B cell (primary cell): ENCODE data around the gene CDH16. TPM values are rescaled to one million over a fixed set of nuclear protein-coding genes. Genes with fewer than 3 reads are reported as not detected.
"Not testable (repeated sequence)": the region's sequence is repeated elsewhere in the genome, so short reads cannot be mapped to it uniquely, and the experiment has no call there.

Experiments used
- ATAC-seq: fragments of 200-7000 bp; cut with Tn5 transposase; one replicate; pipeline ENCODE4 v1.10.0; 2021; ENCODE audit warnings: low read depth, mild to moderate bottlenecking, moderate number of reproducible peaks, moderate library complexity
- CTCF ChIA-PET: fragments of 350-600 bp; sonication (Branson Sonifier 250); formaldehyde crosslinking; loops from one replicate; lab custom pipeline; 2021; ENCODE audit warnings: antibody characterized with exemption, inconsistent platforms; lab: Charles Lee
- POLR2A ChIA-PET: fragments of 350-600 bp; sonication (Branson Sonifier 250); formaldehyde crosslinking; loops from one replicate; lab custom pipeline; 2021; ENCODE audit warnings: antibody characterized with exemption; lab: Charles Lee
- DNase-seq: peaks from one replicate; pipeline ENCODE4 v3.0.0; 2013
- H2AFZ ChIP-seq: 2 replicates; pipeline ENCODE4 v1.6.1; 2012; ENCODE audit warnings: mild to moderate bottlenecking, low read depth, low read length; ENCODE audit not compliant: insufficient read depth, poor library complexity, severe bottlenecking
- H3K27ac ChIP-seq, 2 donors: 1 replicate in 1 of 2; 2 replicates in 1 of 2; pipeline ENCODE4 v1.5.1; 2012 to 2013; ENCODE audit warnings: low read length in 2 of 2, mild to moderate bottlenecking in 2 of 2, moderate library complexity in 1 of 2
- H3K27me3 ChIP-seq, 4 experiments: fragments of 200-600 bp in 1 of 4; sonication (generic) in 1 of 4; replicated peaks in 1 of 4; 1 replicate in 2 of 4; 2 replicates in 2 of 4; pipeline versions ENCODE4 v1.6.1 to v1.7.0; 2013 to 2016; ENCODE audit warnings: low read length in 3 of 4, mild to moderate bottlenecking in 2 of 4, mixed read lengths in 1 of 4, moderate library complexity in 1 of 4; ENCODE audit not compliant: insufficient read depth in 4 of 4, control insufficient read depth in 3 of 4; ENCODE audit errors: control extremely low read depth in 1 of 4
- H3K36me3 ChIP-seq, 2 experiments: replicated peaks in 1 of 2; 1 replicate in 1 of 2; 2 replicates in 1 of 2; pipeline versions ENCODE4 v1.6.1 to v1.7.1; 2013; ENCODE audit warnings: low read length in 1 of 2; ENCODE audit not compliant: insufficient read depth in 2 of 2, control insufficient read depth in 1 of 2; ENCODE audit errors: control extremely low read depth in 1 of 2, extremely low read depth in 1 of 2
- H3K4me1 ChIP-seq, 2 donors: fragments of 200-600 bp in 1 of 2; sonication (generic) in 1 of 2; 1 replicate in 1 of 2; 2 replicates in 1 of 2; pipeline versions ENCODE4 v1.5.1 to v1.6.1; 2013 to 2017; ENCODE audit warnings: low read length in 2 of 2; ENCODE audit not compliant: control insufficient read depth in 2 of 2, insufficient read depth in 2 of 2
- H3K4me2 ChIP-seq: replicated peaks from 2 replicates; pipeline ENCODE3; 2012; ENCODE audit warnings: mild to moderate bottlenecking, low read depth, low read length; ENCODE audit not compliant: poor library complexity, severe bottlenecking
- H3K4me3 ChIP-seq, 5 experiments: fragments of 200-600 bp in 1 of 5; sonication (generic) in 1 of 5; 1 replicate in 3 of 5; 2 replicates in 2 of 5; pipeline versions ENCODE4 v1.5.1 to v1.7.0; 2011 to 2016; ENCODE audit warnings: low read length in 4 of 5, mild to moderate bottlenecking in 4 of 5, low read depth in 2 of 5, control low read depth in 1 of 5, moderate library complexity in 1 of 5; ENCODE audit not compliant: insufficient read depth in 1 of 5; ENCODE audit errors: control extremely low read depth in 1 of 5, extremely low read depth in 1 of 5
- H3K79me2 ChIP-seq: fragments of 200-600 bp; sonication (generic); one replicate; pipeline ENCODE4 v1.6.0; 2016; ENCODE audit warnings: low read length; ENCODE audit not compliant: control insufficient read depth, insufficient read depth
- H3K9ac ChIP-seq: fragments of 200-600 bp; sonication (generic); 2 replicates; pipeline ENCODE4 v1.6.1; 2017; ENCODE audit warnings: mild to moderate bottlenecking, low read length, moderate library complexity
- H3K9me3 ChIP-seq, 3 donors: one replicate each; pipeline versions ENCODE4 v1.6.1 to v1.7.1; 2013; ENCODE audit warnings: low read length in 2 of 3; ENCODE audit not compliant: control insufficient read depth in 2 of 3, insufficient read depth in 1 of 3; ENCODE audit errors: control extremely low read depth in 1 of 3
- H4K20me1 ChIP-seq: 2 replicates; pipeline ENCODE4 v1.6.0; 2012; ENCODE audit warnings: mild to moderate bottlenecking, low read length; ENCODE audit not compliant: insufficient read depth, control insufficient read depth, poor library complexity, severe bottlenecking
- H3K27ac Mint-ChIP-seq: one replicate; pipeline ENCODE4 v1.8.0; 2021; ENCODE audit warnings: mixed read lengths
- H3K27me3 Mint-ChIP-seq: one replicate; pipeline ENCODE4 v1.8.0; 2021; ENCODE audit warnings: mixed read lengths
- H3K4me1 Mint-ChIP-seq: one replicate; pipeline ENCODE4 v1.8.0; 2021; ENCODE audit warnings: mixed read lengths
- H3K4me3 Mint-ChIP-seq: one replicate; pipeline ENCODE4 v1.8.0; 2021; ENCODE audit warnings: mixed read lengths
- H3K9me3 Mint-ChIP-seq: one replicate; pipeline ENCODE4 v1.8.0; 2022; ENCODE audit warnings: mixed read lengths; ENCODE audit not compliant: insufficient read depth
- CTCF ChIP-seq: fragments of 200-600 bp; IDR thresholded peaks from one replicate; pipeline ENCODE4 v1.8.0; 2022; ENCODE audit warnings: antibody characterized with exemption, mild to moderate bottlenecking
- EZH2 ChIP-seq: IDR thresholded peaks from 2 replicates; pipeline ENCODE4 v1.6.1; 2012; ENCODE audit warnings: borderline replicate concordance, low read depth, mild to moderate bottlenecking, moderate library complexity, low read length; ENCODE audit not compliant: insufficient read depth, poor library complexity, severe bottlenecking
- WGBS: methylation state at CpG from one replicate; pipeline ENCODE4 v1.1.5; 2013; ENCODE audit warnings: missing lambda C conversion rate; ENCODE audit not compliant: insufficient coverage; 5-methylcytosine and 5-hydroxymethylcytosine counted together
- intact Hi-C: fragments of 100-400 bp; cut with micrococcal nuclease; formaldehyde crosslinking; loops from one replicate; pipeline ENCODE4 v1.10.0; 2022
- polyA plus RNA-seq: library from polyadenylated mRNA; depleted of rRNA; stranded (reverse); fragments of >200 nt; gene quantifications from 2 replicates; pipeline ENCODE4 v1.2.3, GENCODE V29; 2012
- total RNA-seq, 2 donors: library from RNA; stranded (reverse); fragments of 120-200 nt in 1 of 2; gene quantifications; 1 replicate in 1 of 2; 2 replicates in 1 of 2; pipeline versions ENCODE4 v1.2.3 to v1.2.4, GENCODE V29; 2013 to 2022

The CDH16 gene
- total and polyA plus RNA-seq, 2 donors (not counting 1 experiment from before 2014, with no cell fraction given), result not detected

GRCh38 chr16:66935314-66936011 is 16.8 kb upstream of the CDH16 start, which contains the start of gene CES2:
CES2 (plus strand) TSS chr16:66935516; CDS start chr16:66935636, 120 bp downstream.
- peaks cover 14% of the 10 kb centered on the region for H4K20me1 ChIP-seq
- peak within 1 kb of the TSS; percentile 96 for H2AFZ ChIP-seq
- peaks cover 26% of the 10 kb centered on the region for H3K79me2 ChIP-seq
- ChIA-PET POLR2A (no interaction called here), CTCF (no interaction called here)
- H3K4me3 ChIP-seq, result peak within 1 kb of the TSS; percentile 28 to 92 (median 90)
- peak within 1 kb of the TSS; percentile 99 for H3K4me3 Mint-ChIP-seq
- ATAC-seq (no peak), DNase-seq (no peak)
- H3K4me2 ChIP-seq, result peak within 1 kb of the TSS; percentile 88
- peak within 1 kb of the TSS; percentile 86 to 92 for H3K27ac ChIP-seq
- peak within 1 kb of the TSS; percentile 98 for H3K27ac Mint-ChIP-seq
- WGBS, result 64% methylated on average over 43 of the region's 44 CpGs
- peaks cover 54% of the 10 kb centered on the region for H3K4me1 Mint-ChIP-seq
- H3K27me3 Mint-ChIP-seq, result no peaks in the 10 kb centered on the region
- H3K9me3 ChIP-seq, result no peaks in the 10 kb centered on the region
- H3K9ac ChIP-seq, result peak within 1 kb of the TSS; percentile 95
- H3K36me3 ChIP-seq, result peaks cover 0 to 26% of the 10 kb centered on the region in 2 experiments
- no peaks in the 10 kb centered on the region for H3K9me3 Mint-ChIP-seq
- H3K27me3 ChIP-seq, result no peaks in the 10 kb centered on the region
- intact Hi-C loops, result no loop called here
- TF ChIP-seq EZH2 (no peak), CTCF (no peak)
- peaks cover 24 to 33% of the 10 kb centered on the region in 2 donors for H3K4me1 ChIP-seq

GRCh38 chr16:66934839-66935313 is 16.2 kb upstream of the CDH16 start:
- ATAC-seq, H3K9me3 Mint-ChIP-seq, DNase-seq, H3K27me3 ChIP-seq, H3K9me3 ChIP-seq, POLR2A ChIA-PET, H3K27me3 Mint-ChIP-seq, CTCF ChIA-PET: not testable (repeated sequence)
- WGBS, result 4% methylated on average over 10 of the region's 24 CpGs
- intact Hi-C loops, result loop anchor here (1.0 to 5.0 kb wide), 2 partner anchors 12 to 53 kb away; partner anchors contain the start of gene PDP2
- Histone ChIP-seq H3K4me3 (peak overlapping the region; percentile 28 to 92 (median 90)), H3K79me2 (peaks cover 26% of the 10 kb centered on the region), H3K27ac (peak overlapping the region; percentile 86 to 92), H2AFZ (peak overlapping the region; percentile 96), H3K4me1 (peaks cover 24 to 33% of the 10 kb centered on the region in 2 donors), H3K9ac (peak overlapping the region; percentile 95), H4K20me1 (peaks cover 14% of the 10 kb centered on the region), H3K36me3 (peaks cover 0 to 20% of the 10 kb centered on the region in 2 experiments), H3K4me2 (peak overlapping the region; percentile 88)
- Mint-ChIP-seq H3K27ac (peak overlapping the region; percentile 98), H3K4me3 (peak overlapping the region; percentile 99), H3K4me1 (peaks cover 54% of the 10 kb centered on the region)
